ENCODE results near the gene PQBP1. TPM values are rescaled to one million over a fixed set of nuclear protein-coding genes. Genes with fewer than 3 reads are reported as not detected.

PQBP1 gene
- total and polyA plus RNA-seq, 8 donors, result 4.7 to 148 (median 92.7) TPM

- TF ChIP-seq EP300 (IDR thresholded peaks at IDR 0.05), result no peak
- no peak for TF ChIP-seq CTCF (IDR thresholded peaks at IDR 0.05)
- no peak for TF ChIP-seq POLR2A (IDR thresholded peaks at IDR 0.05)
- no peak for TF ChIP-seq POLR2AphosphoS5 (IDR thresholded peaks at IDR 0.05)
- Histone ChIP-seq H3K36me3 (peaks cover 5 to 68% (median 50%) of the 10 kb centered on the region in 4 donors), H3K9me3 (no peaks in the 10 kb centered on the region), H3K27ac (no peak overlapping the region), H3K4me3 (no peak overlapping the region), H3K27me3 (no peaks in the 10 kb centered on the region), H3K4me1 (peaks cover 0 to 9% (median 7%) of the 10 kb centered on the region in 4 donors)
- DNase-seq, result no peak
- 87 to 96% (median 94%) methylated on average over 5 to 13 of the region's 13 CpGs for whole genome bisulfite sequencing, 5 donors
- intact Hi-C loops (cut with DNase I; ENCODE audit: low total_unique reads), result no loop called here
Observed at GRCh38 chrX:48923771-48924170, 26.0 kb downstream of the PQBP1 start.

GRCh38 chrX:48924270-48924669, 26.5 kb downstream of the PQBP1 start:
- intact Hi-C loops (cut with DNase I; ENCODE audit: low total_unique reads), result no loop called here
- H3K4me3 ChIP-seq, result no peak overlapping the region
- H3K27me3 ChIP-seq, result no peaks in the 10 kb centered on the region
- no peak for DNase-seq
- peaks cover 5 to 71% (median 50%) of the 10 kb centered on the region in 4 donors for H3K36me3 ChIP-seq
- H3K9me3 ChIP-seq, result no peaks in the 10 kb centered on the region
- WGBS, 5 donors, result 83 to 98% (median 92%) methylated on average over 4 to 5 of the region's 5 CpGs
- peaks cover 0 to 9% (median 7%) of the 10 kb centered on the region in 4 donors for H3K4me1 ChIP-seq
- TF ChIP-seq POLR2A (IDR thresholded peaks at IDR 0.05) (no peak), EP300 (IDR thresholded peaks at IDR 0.05) (no peak), POLR2AphosphoS5 (IDR thresholded peaks at IDR 0.05) (no peak), CTCF (IDR thresholded peaks at IDR 0.05) (no peak)
- no peak overlapping the region for H3K27ac ChIP-seq

DNA sequence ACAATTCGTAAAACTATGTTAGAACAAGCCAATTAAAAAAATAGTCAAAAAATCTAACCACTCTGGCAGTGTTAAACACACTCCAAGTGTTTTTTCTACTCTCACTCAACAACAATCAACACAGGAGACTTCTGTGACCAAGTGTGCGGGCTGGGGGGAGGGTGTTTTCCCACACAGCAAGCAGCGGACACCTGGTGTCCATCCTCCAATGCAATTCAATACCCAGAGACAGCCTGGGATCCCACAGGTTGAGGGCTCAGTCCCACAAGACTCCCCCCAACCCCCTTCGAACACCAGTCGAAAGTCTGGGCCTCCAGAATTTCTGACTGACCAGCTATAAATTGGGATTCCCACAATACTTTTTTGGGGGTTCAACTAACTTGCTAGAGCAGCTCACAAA, 29.4 kb downstream of the PQBP1 start:
- intact Hi-C loops (cut with DNase I; ENCODE audit: low total_unique reads), result no loop called here
- Histone ChIP-seq H3K27ac (no peak overlapping the region), H3K27me3 (no peaks in the 10 kb centered on the region), H3K4me1 (no peaks in the 10 kb centered on the region), H3K36me3 (peaks cover 5 to 91% (median 69%) of the 10 kb centered on the region in 4 donors), H3K4me3 (no peak overlapping the region), H3K9me3 (no peaks in the 10 kb centered on the region)
- TF ChIP-seq CTCF (IDR thresholded peaks at IDR 0.05) (no peak), EP300 (IDR thresholded peaks at IDR 0.05) (no peak), POLR2AphosphoS5 (IDR thresholded peaks at IDR 0.05) (no peak), POLR2A (IDR thresholded peaks at IDR 0.05) (no peak)
- WGBS, 5 donors, result 64 to 91% (median 77%) methylated on average over 4 to 5 of the region's 5 CpGs
- DNase-seq, result no peak

DNA sequence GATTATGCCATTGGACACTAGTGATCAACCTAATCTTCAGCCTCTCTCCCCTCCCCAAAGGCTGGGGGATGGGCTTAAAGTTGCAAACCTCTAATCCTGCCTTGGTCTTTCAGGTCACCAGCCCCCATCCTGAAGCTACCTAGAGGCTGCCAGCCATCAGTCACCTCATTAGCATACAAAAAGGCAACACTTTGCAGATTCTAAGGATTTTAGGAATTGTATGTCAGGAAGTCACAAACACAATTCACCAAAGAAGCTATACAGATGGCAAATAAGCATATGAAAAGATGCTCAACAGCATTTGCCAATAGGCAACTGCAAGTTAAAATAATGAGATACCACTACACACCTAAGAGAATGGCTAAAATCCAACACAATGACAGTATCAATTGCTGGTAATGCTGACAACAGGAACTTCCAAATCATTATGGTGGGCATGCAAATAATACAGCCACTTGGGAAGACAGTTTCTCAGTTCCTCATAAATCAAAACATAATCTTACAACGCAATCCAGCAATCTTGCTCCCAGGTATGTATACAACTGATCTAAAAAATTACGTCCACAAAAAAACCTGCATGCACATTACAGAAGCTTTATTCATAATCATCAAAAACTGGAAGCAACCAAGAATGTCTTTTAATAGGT, 30.1 kb downstream of the PQBP1 start:
- Histone ChIP-seq H3K36me3 (peaks cover 5 to 89% (median 68%) of the 10 kb centered on the region in 4 donors), H3K27ac (no peak overlapping the region), H3K4me1 (no peaks in the 10 kb centered on the region), H3K4me3 (no peak overlapping the region), H3K9me3 (no peaks in the 10 kb centered on the region), H3K27me3 (no peaks in the 10 kb centered on the region)
- no peak for TF ChIP-seq EP300 (IDR thresholded peaks at IDR 0.05)
- TF ChIP-seq CTCF (IDR thresholded peaks at IDR 0.05), result no peak
- no peak for TF ChIP-seq POLR2AphosphoS5 (IDR thresholded peaks at IDR 0.05)
- no peak for TF ChIP-seq POLR2A (IDR thresholded peaks at IDR 0.05)
- DNase-seq, result no peak
- 61 to 74% (median 65%) methylated on average over 2 of the region's 2 CpGs for WGBS, 5 donors
- intact Hi-C loops (cut with DNase I; ENCODE audit: low total_unique reads), result no loop called here
